Measurements from ENCODE around the gene LTO1.

GRCh38 chr11:69617220-69617619 lies 57.9 kb downstream of the LTO1 start:
- TF ChIP-seq EZH2phosphoT487 (IDR thresholded peaks at IDR 0.05; ENCODE audit: borderline replicate concordance) = no peak
- TF ChIP-seq, protein P1, sequence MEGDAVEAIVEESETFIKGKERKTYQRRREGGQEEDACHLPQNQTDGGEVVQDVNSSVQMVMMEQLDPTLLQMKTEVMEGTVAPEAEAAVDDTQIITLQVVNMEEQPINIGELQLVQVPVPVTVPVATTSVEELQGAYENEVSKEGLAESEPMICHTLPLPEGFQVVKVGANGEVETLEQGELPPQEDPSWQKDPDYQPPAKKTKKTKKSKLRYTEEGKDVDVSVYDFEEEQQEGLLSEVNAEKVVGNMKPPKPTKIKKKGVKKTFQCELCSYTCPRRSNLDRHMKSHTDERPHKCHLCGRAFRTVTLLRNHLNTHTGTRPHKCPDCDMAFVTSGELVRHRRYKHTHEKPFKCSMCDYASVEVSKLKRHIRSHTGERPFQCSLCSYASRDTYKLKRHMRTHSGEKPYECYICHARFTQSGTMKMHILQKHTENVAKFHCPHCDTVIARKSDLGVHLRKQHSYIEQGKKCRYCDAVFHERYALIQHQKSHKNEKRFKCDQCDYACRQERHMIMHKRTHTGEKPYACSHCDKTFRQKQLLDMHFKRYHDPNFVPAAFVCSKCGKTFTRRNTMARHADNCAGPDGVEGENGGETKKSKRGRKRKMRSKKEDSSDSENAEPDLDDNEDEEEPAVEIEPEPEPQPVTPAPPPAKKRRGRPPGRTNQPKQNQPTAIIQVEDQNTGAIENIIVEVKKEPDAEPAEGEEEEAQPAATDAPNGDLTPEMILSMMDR (conservative IDR thresholded peaks at IDR 0.05; ENCODE audit: low read length) = no peak
